IMR-90 (cell line): Measurements from ENCODE around the gene TRIM25. TPM values are rescaled to one million over a fixed set of nuclear protein-coding genes. Genes with fewer than 3 reads are reported as not detected.

Source experiments
- ATAC-seq: fragments of 200-7000 bp; cut with Tn5 transposase; 2 replicates; pipeline ENCODE4 v1.9.1; 2020; ENCODE audit warnings: low read depth, mild to moderate bottlenecking, moderate library complexity
- BruUV-seq: library from RNA; stranded (reverse); fragments of 400-500 nt; replicated peaks from 2 replicates; lab custom pipeline; 2021; lab: Mats Ljungman, UMichigan
- CTCF ChIA-PET: fragments of 300-600 bp; formaldehyde crosslinking; extraction: SDS; loops from one replicate; lab custom pipeline; 2021; ENCODE audit warnings: antibody characterized with exemption; lab: Yijun Ruan, JAX
- POLR2A ChIA-PET: fragments of 300-600 bp; sonication (Branson Sonifier 250); formaldehyde crosslinking; loops from one replicate; lab custom pipeline; 2022; ENCODE audit warnings: antibody characterized with exemption; ENCODE audit not compliant: unreplicated experiment; lab: Charles Lee
- DNase-seq: peaks from one replicate; pipeline ENCODE4 v3.0.0; 2013
- H2AFZ ChIP-seq: replicated peaks from 2 replicates; pipeline ENCODE3; 2013; ENCODE audit warnings: low read length, mild to moderate bottlenecking; ENCODE audit not compliant: poor library complexity
- H2AK5ac ChIP-seq: 2 replicates; pipeline ENCODE4 v1.6.1; 2013; ENCODE audit warnings: low read depth, low read length, inconsistent platforms
- H2AK9ac ChIP-seq: replicated peaks from 2 replicates; pipeline ENCODE3; 2013; ENCODE audit warnings: mild to moderate bottlenecking, low read depth, low read length, moderate library complexity; ENCODE audit not compliant: poor library complexity
- H2BK120ac ChIP-seq: 2 replicates; pipeline ENCODE4 v1.6.1; 2013; ENCODE audit warnings: low read depth, low read length, inconsistent platforms
- H2BK15ac ChIP-seq: 3 replicates; pipeline ENCODE4 v1.6.1; 2013; ENCODE audit warnings: low read depth, low read length, inconsistent platforms
- H2BK20ac ChIP-seq: 2 replicates; pipeline ENCODE4 v1.6.1; 2013; ENCODE audit warnings: low read depth, mild to moderate bottlenecking, inconsistent platforms, low read length, moderate library complexity
- H2BK5ac ChIP-seq: 2 replicates; pipeline ENCODE4 v1.6.1; 2013; ENCODE audit warnings: mild to moderate bottlenecking, low read depth, low read length, inconsistent platforms; ENCODE audit not compliant: poor library complexity, severe bottlenecking
- H3K14ac ChIP-seq: replicated peaks from 2 replicates; pipeline ENCODE4 v1.6.1; 2013; ENCODE audit warnings: low read depth, low read length, inconsistent platforms
- H3K18ac ChIP-seq: 2 replicates; pipeline ENCODE4 v1.6.1; 2013; ENCODE audit warnings: low read depth, low read length, control low read depth
- H3K23ac ChIP-seq: 2 replicates; pipeline ENCODE4 v1.6.1; 2013; ENCODE audit warnings: low read depth, low read length, inconsistent platforms
- H3K27ac ChIP-seq: 2 replicates; pipeline ENCODE4 v1.5.1; 2013; ENCODE audit warnings: mild to moderate bottlenecking, control low read depth, low read length; ENCODE audit not compliant: insufficient read depth
- H3K27me3 ChIP-seq: 2 replicates; pipeline ENCODE4 v1.6.1; 2013; ENCODE audit warnings: low read length; ENCODE audit not compliant: control insufficient read depth, insufficient read depth
- H3K36me3 ChIP-seq: 2 replicates; pipeline ENCODE4 v1.6.1; 2013; ENCODE audit warnings: low read length, mixed read lengths; ENCODE audit not compliant: control insufficient read depth, insufficient read depth
- H3K4ac ChIP-seq: 2 replicates; pipeline ENCODE4 v1.6.1; 2013; ENCODE audit warnings: low read depth, low read length, inconsistent platforms
- H3K4me1 ChIP-seq: 2 replicates; pipeline ENCODE4 v1.6.1; 2013; ENCODE audit warnings: low read length, mixed read lengths; ENCODE audit not compliant: control insufficient read depth, insufficient read depth
- H3K4me2 ChIP-seq: 2 replicates; pipeline ENCODE4 v1.6.1; 2013; ENCODE audit warnings: low read depth, mild to moderate bottlenecking, control low read depth, low read length, moderate library complexity
- H3K4me3 ChIP-seq: 2 replicates; pipeline ENCODE4 v1.5.1; 2013; ENCODE audit warnings: low read depth, mild to moderate bottlenecking, control low read depth, low read length, moderate library complexity; ENCODE audit not compliant: insufficient read depth
- H3K56ac ChIP-seq: 2 replicates; pipeline ENCODE4 v1.6.1; 2013; ENCODE audit warnings: low read length, inconsistent platforms; ENCODE audit not compliant: insufficient read depth; ENCODE audit errors: extremely low read depth
- H3K79me1 ChIP-seq, 2 experiments: 2 replicates each; pipeline ENCODE4 v1.6.1; 2013; ENCODE audit warnings: low read length in 2 of 2, inconsistent platforms in 1 of 2, low read depth in 1 of 2
- H3K9ac ChIP-seq: 2 replicates; pipeline ENCODE4 v1.6.1; 2013; ENCODE audit warnings: low read depth, low read length, control low read depth
- H3K9me1 ChIP-seq: 2 replicates; pipeline ENCODE4 v1.6.1; 2013; ENCODE audit warnings: low read length, inconsistent platforms; ENCODE audit not compliant: insufficient read depth
- H3K9me3 ChIP-seq: 2 replicates; pipeline ENCODE4 v1.6.1; 2013; ENCODE audit warnings: low read length; ENCODE audit not compliant: control insufficient read depth, insufficient read depth
- H4K20me1 ChIP-seq: 2 replicates; pipeline ENCODE4 v1.6.1; 2013; ENCODE audit warnings: low read length, inconsistent platforms; ENCODE audit not compliant: insufficient read depth
- H4K5ac ChIP-seq: 2 replicates; pipeline ENCODE4 v1.6.1; 2013; ENCODE audit warnings: mild to moderate bottlenecking, low read depth, low read length, control low read depth
- H4K8ac ChIP-seq, 2 experiments: 2 replicates each; pipeline ENCODE4 v1.6.1; 2013; ENCODE audit warnings: low read depth in 2 of 2, low read length in 2 of 2, control low read depth in 1 of 2, inconsistent platforms in 1 of 2
- H4K91ac ChIP-seq: 2 replicates; pipeline ENCODE4 v1.6.1; 2013; ENCODE audit warnings: low read depth, low read length, inconsistent platforms; ENCODE audit not compliant: insufficient read depth
- BHLHE40 ChIP-seq: fragments of 150-350 bp; IDR thresholded peaks from 2 replicates; pipeline ENCODE4 v1.6.1; 2016; ENCODE audit warnings: mild to moderate bottlenecking, low read depth, low read length
- CEBPB ChIP-seq: IDR thresholded peaks from 2 replicates; pipeline ENCODE4 v1.6.1; 2012; ENCODE audit warnings: low read depth, low read length, improper control_type of control experiment
- CHD1 ChIP-seq: IDR thresholded peaks from 2 replicates; pipeline ENCODE4 v1.6.1; 2012; ENCODE audit warnings: low read depth, low read length, improper control_type of control experiment
- CTCF ChIP-seq: conservative IDR thresholded peaks from 2 replicates; pipeline ENCODE4 v1.5.1; 2012; ENCODE audit warnings: mild to moderate bottlenecking, low read depth, low read length, improper control_type of control experiment
- FOS ChIP-seq: fragments of 150-350 bp; IDR thresholded peaks from 2 replicates; pipeline ENCODE4 v1.6.1; 2016; ENCODE audit warnings: low read depth, low read length
- MAFK ChIP-seq: IDR thresholded peaks from 2 replicates; pipeline ENCODE4 v1.6.1; 2012; ENCODE audit warnings: low read depth, low read length, improper control_type of control experiment
- MAZ ChIP-seq: IDR thresholded peaks from 2 replicates; pipeline ENCODE4 v1.6.1; 2012; ENCODE audit warnings: low read depth, mild to moderate bottlenecking, low read length, improper control_type of control experiment, moderate library complexity, borderline replicate concordance
- MXI1 ChIP-seq: IDR thresholded peaks from 2 replicates; pipeline ENCODE4 v1.6.1; 2012; ENCODE audit warnings: low read depth, mild to moderate bottlenecking, low read length, moderate library complexity, borderline replicate concordance
- NFE2L2 ChIP-seq: fragments of 150-350 bp; IDR thresholded peaks from 2 replicates; pipeline ENCODE4 v1.6.1; 2016; ENCODE audit warnings: low read depth, mild to moderate bottlenecking, low read length
- POLR2A ChIP-seq: IDR thresholded peaks from 2 replicates; pipeline ENCODE4 v1.6.1; 2012; ENCODE audit warnings: mild to moderate bottlenecking, low read depth, low read length
- RAD21 ChIP-seq: IDR thresholded peaks from 2 replicates; pipeline ENCODE4 v1.6.1; 2012; ENCODE audit warnings: low read length, improper control_type of control experiment
- RCOR1 ChIP-seq: IDR thresholded peaks from 2 replicates; pipeline ENCODE4 v1.6.1; 2012; ENCODE audit warnings: mild to moderate bottlenecking, low read length, improper control_type of control experiment; ENCODE audit not compliant: insufficient replicate concordance
- RFX5 ChIP-seq: IDR thresholded peaks from 2 replicates; pipeline ENCODE4 v1.8.0; 2012; ENCODE audit warnings: low read depth, mild to moderate bottlenecking, low read length, moderate library complexity
- SMC3 ChIP-seq: fragments of 150-350 bp; IDR thresholded peaks from 2 replicates; pipeline ENCODE4 v1.6.1; 2016; ENCODE audit warnings: low read depth, mild to moderate bottlenecking, antibody characterized with exemption, low read length, moderate library complexity
- USF2 ChIP-seq: fragments of 150-350 bp; IDR thresholded peaks from 2 replicates; pipeline ENCODE4 v1.6.1; 2017; ENCODE audit warnings: mild to moderate bottlenecking, antibody characterized with exemption, low read length, low read depth
- WGBS, 2 experiments: methylation state at CpG; one replicate each; pipeline versions ENCODE4 v1.1.5 to v1.1.7; 2013; ENCODE audit warnings: missing lambda C conversion rate in 2 of 2; ENCODE audit not compliant: insufficient read length in 1 of 2; ENCODE audit errors: extremely low coverage in 2 of 2; 5-methylcytosine and 5-hydroxymethylcytosine counted together
- dilution Hi-C: fragments of 300-500 bp; cut with HindIII; formaldehyde crosslinking; loops from one replicate; pipeline ENCODE4 v1.14.3; 2018; ENCODE audit warnings: low sequenced_read_pairs; ENCODE audit not compliant: unreplicated experiment
- in situ Hi-C: fragments of 300-500 bp; cut with MboI; formaldehyde crosslinking; loops from 3 replicates; pipeline ENCODE4 v1.14.3; 2019; ENCODE audit warnings: low sequenced_read_pairs, inconsistent platforms, mixed read lengths
- intact Hi-C: fragments of 100-400 bp; cut with micrococcal nuclease; formaldehyde crosslinking; loops from 2 replicates; pipeline ENCODE4 v1.10.0; 2022
- polyA plus RNA-seq, 3 experiments: library from polyadenylated mRNA; depleted of rRNA; stranded (reverse); fragments of >200 nt; gene quantifications; 2 replicates each; pipeline ENCODE4 v1.2.3, GENCODE V29; 2012; ENCODE audit warnings: low replicate concordance in 1 of 3
- total RNA-seq: library from RNA; depleted of rRNA; stranded (reverse); fragments of >200 nt; gene quantifications from 2 replicates; pipeline ENCODE4 v1.2.3, GENCODE V29; 2012
- TF ChIP-seq, protein P1 (sequence below): fragments of 150-350 bp; IDR thresholded peaks from 2 replicates; pipeline ENCODE4 v1.6.1; 2016; ENCODE audit warnings: low read depth, mild to moderate bottlenecking, low read length, moderate library complexity, borderline replicate concordance

TRIM25 gene
- total and polyA plus RNA-seq, 2 of the 4 experiments (the other 2 are of a cell fraction), result 25.5 to 27.5 TPM

DNA sequence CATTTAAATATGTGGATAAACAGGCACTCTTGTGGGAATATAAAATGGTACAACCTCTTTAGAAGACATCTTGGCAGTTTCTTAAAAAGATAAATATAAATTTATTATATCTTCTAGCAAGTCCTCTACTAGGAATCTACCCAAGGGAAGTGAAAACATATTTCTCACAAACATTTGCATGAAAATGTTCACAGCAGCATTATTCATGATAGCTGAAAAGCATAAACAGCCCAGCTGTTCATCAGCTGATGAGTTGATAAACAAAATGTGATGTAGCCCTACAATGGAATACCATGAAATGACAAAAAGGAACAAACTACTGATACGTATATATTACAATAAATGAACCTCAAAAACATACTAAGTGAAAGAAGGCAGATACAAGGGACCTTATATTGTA lies 67.9 kb downstream of the TRIM25 start:
- CTCF ChIA-PET, result no interaction called here
- in situ Hi-C loops, result no loop called here
- Histone ChIP-seq H4K8ac (no peak overlapping the region), H2BK15ac (no peak overlapping the region), H2BK5ac (no peak overlapping the region), H3K14ac (no peak overlapping the region), H3K27ac (no peak overlapping the region), H3K4ac (no peak overlapping the region), H4K20me1 (no peaks in the 10 kb centered on the region), H3K56ac (no peak overlapping the region), H3K79me1 (no peaks in the 10 kb centered on the region; a peak in 1 of 4 replicates), H3K9ac (no peak overlapping the region), H3K36me3 (peaks cover 9% of the 10 kb centered on the region), H2AFZ (no peak overlapping the region), H3K23ac (no peak overlapping the region), H3K4me3 (no peak overlapping the region), H2AK9ac (no peak overlapping the region), H3K4me1 (no peaks in the 10 kb centered on the region), H3K9me3 (no peaks in the 10 kb centered on the region), H2BK120ac (no peak overlapping the region), H3K9me1 (no peaks in the 10 kb centered on the region), H2BK20ac (no peak overlapping the region), H2AK5ac (no peak overlapping the region), H4K91ac (no peak overlapping the region), H3K18ac (no peak overlapping the region), H4K5ac (no peak overlapping the region), H3K4me2 (no peak overlapping the region), H3K27me3 (no peaks in the 10 kb centered on the region)
- POLR2A ChIA-PET, result no interaction called here
- no peak for DNase-seq
- BruUV-seq, result no TSS peak
- no peak for ATAC-seq
- WGBS, 2 experiments, result no CpG with 5 or more reads among the region's 1 CpG
- dilution Hi-C loops, result no loop called here
- intact Hi-C loops, result no loop called here
- no peak for TF ChIP-seq SMC3
- TF ChIP-seq MXI1, result no peak
- TF ChIP-seq RAD21, result no peak
- no peak for TF ChIP-seq POLR2A
- TF ChIP-seq RFX5, result no peak
- TF ChIP-seq, protein P1, sequence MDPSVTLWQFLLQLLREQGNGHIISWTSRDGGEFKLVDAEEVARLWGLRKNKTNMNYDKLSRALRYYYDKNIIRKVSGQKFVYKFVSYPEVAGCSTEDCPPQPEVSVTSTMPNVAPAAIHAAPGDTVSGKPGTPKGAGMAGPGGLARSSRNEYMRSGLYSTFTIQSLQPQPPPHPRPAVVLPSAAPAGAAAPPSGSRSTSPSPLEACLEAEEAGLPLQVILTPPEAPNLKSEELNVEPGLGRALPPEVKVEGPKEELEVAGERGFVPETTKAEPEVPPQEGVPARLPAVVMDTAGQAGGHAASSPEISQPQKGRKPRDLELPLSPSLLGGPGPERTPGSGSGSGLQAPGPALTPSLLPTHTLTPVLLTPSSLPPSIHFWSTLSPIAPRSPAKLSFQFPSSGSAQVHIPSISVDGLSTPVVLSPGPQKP, result no peak
- no peak for TF ChIP-seq BHLHE40
- TF ChIP-seq MAZ, result no peak
- no peak for TF ChIP-seq RCOR1
- TF ChIP-seq NFE2L2, result no peak
- TF ChIP-seq FOS, result no peak
- no peak for TF ChIP-seq CHD1
- TF ChIP-seq MAFK, result no peak
- TF ChIP-seq USF2, result no peak
- TF ChIP-seq CEBPB, result no peak
- TF ChIP-seq CTCF, result no peak
